Transverse colon (tissue), 4 donors: Measurements from ENCODE around the gene TEKT5. TPM values are rescaled to one million over a fixed set of nuclear protein-coding genes. Genes with fewer than 3 reads are reported as not detected.
"Not testable (repeated sequence)": the region's sequence is repeated elsewhere in the genome, so short reads cannot be mapped to it uniquely, and the experiment has no call there.

Experiments used
- DNase-seq: peaks from one replicate; pipeline ENCODE4 v3.0.0-alpha.2; 2019
- H3K27ac ChIP-seq, 4 donors: fragments of 200-600 bp; sonication (generic); 2 replicates each; pipeline ENCODE4 v1.5.1; 2016 to 2018; ENCODE audit warnings: inconsistent platforms in 4 of 4
- H3K27me3 ChIP-seq: fragments of 200-600 bp; sonication (generic); 2 replicates; pipeline ENCODE4 v1.5.1; 2017; ENCODE audit warnings: inconsistent platforms
- H3K36me3 ChIP-seq, 4 donors: fragments of 200-600 bp; sonication (generic); 2 replicates each; pipeline ENCODE4 v1.5.1; 2017 to 2019; ENCODE audit warnings: inconsistent platforms in 4 of 4
- H3K4me1 ChIP-seq, 4 donors: fragments of 200-600 bp; sonication (generic); 2 replicates each; pipeline ENCODE4 v1.5.1; 2017 to 2020; ENCODE audit warnings: inconsistent platforms in 4 of 4
- H3K4me3 ChIP-seq, 4 donors: fragments of 200-600 bp; sonication (generic); 1 replicate in 1 of 4; 2 replicates in 3 of 4; pipeline versions ENCODE4 v1.5.1 to v1.6.1; 2017 to 2019; ENCODE audit warnings: inconsistent platforms in 4 of 4
- H3K9me3 ChIP-seq, 2 donors: fragments of 200-600 bp; sonication (generic); 2 replicates each; pipeline ENCODE4 v1.5.1; 2017 to 2019; ENCODE audit warnings: inconsistent platforms in 2 of 2
- EP300 ChIP-seq: sonication (generic); formaldehyde crosslinking; IDR thresholded peaks from one replicate; pipeline ENCODE4 v1.6.1; 2017; ENCODE audit warnings: antibody characterized with exemption, low read depth
- POLR2A ChIP-seq: fragments of 450-650 bp; IDR thresholded peaks from one replicate; pipeline ENCODE4 v1.6.1; 2016; ENCODE audit warnings: antibody characterized with exemption, mild to moderate bottlenecking, moderate library complexity
- POLR2AphosphoS5 ChIP-seq, 3 donors: sonication (generic); formaldehyde crosslinking; IDR thresholded peaks; one replicate each; pipeline ENCODE4 v1.6.1; 2016; ENCODE audit warnings: antibody characterized with exemption in 3 of 3
- WGBS, 2 donors: methylation state at CpG; one replicate each; pipeline ENCODE4 v1.1.5; 2018; ENCODE audit warnings: low coverage in 1 of 2; 5-methylcytosine and 5-hydroxymethylcytosine counted together
- in situ Hi-C, 4 donors: fragments of 200-750 bp; cut with MboI; loops; one replicate each; pipeline versions ENCODE4 v1.15.0 to v1.15.1; 2017; ENCODE audit warnings: low sequenced_read_pairs in 3 of 4, low pct_ligation_motif_present in 1 of 4, low pct_unique_long_range_greater_than_20kb in 1 of 4
- intact Hi-C: fragments of 100-400 bp; cut with DNase I; formaldehyde crosslinking; loops from one replicate; pipeline ENCODE4 v1.15.1; 2023; ENCODE audit warnings: low total_unique reads
- total RNA-seq, 4 donors: library from RNA; depleted of rRNA; stranded (reverse); fragments of >200 nt; gene quantifications; one replicate each; pipeline ENCODE4 v1.1.0, GENCODE V29; 2016
- TF ChIP-seq, protein P1 (sequence below), 5 experiments: fragments of 200-600 bp in 3 of 5; fragments of 450-650 bp in 2 of 5; sonication (generic) in 3 of 5; IDR thresholded peaks; 1 replicate in 2 of 5; 2 replicates in 3 of 5; pipeline ENCODE4 v1.5.1; 2016 to 2017; ENCODE audit warnings: antibody characterized with exemption in 5 of 5, inconsistent platforms in 3 of 5, mild to moderate bottlenecking in 2 of 5, moderate library complexity in 1 of 5

Gene TEKT5
- total RNA-seq, 4 donors from 2014 or later, result 2.5 TPM; not detected in 3

DNA sequence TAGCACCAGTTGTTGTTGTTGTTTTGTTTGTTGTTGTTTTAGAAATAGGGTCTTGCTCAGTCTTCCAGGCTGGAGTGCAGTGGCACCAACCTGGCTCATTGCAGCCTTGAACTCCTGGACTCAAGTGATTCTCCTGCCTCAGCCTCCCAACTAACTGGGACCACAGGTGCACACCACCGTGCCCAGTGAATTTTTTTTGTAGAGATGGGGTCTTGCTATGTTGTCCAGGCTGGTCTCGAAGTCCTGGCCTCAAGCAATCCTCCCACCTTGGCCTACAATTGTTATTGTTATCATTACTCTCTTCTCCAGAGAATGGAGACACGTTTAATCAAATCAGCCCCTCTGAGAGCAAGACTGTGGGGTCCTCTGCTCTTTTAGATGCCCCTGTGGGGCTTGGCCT, 71.7 kb downstream of the TEKT5 start:
- TF ChIP-seq EP300, result no peak
- TF ChIP-seq POLR2A, result no peak
- TF ChIP-seq, protein P1, sequence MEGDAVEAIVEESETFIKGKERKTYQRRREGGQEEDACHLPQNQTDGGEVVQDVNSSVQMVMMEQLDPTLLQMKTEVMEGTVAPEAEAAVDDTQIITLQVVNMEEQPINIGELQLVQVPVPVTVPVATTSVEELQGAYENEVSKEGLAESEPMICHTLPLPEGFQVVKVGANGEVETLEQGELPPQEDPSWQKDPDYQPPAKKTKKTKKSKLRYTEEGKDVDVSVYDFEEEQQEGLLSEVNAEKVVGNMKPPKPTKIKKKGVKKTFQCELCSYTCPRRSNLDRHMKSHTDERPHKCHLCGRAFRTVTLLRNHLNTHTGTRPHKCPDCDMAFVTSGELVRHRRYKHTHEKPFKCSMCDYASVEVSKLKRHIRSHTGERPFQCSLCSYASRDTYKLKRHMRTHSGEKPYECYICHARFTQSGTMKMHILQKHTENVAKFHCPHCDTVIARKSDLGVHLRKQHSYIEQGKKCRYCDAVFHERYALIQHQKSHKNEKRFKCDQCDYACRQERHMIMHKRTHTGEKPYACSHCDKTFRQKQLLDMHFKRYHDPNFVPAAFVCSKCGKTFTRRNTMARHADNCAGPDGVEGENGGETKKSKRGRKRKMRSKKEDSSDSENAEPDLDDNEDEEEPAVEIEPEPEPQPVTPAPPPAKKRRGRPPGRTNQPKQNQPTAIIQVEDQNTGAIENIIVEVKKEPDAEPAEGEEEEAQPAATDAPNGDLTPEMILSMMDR (IDR thresholded peaks at IDR 0.05), result no peak
- no peak for TF ChIP-seq POLR2AphosphoS5 (IDR thresholded peaks at IDR 0.05)
- intact Hi-C loops (no loop called here), in situ Hi-C loops (no loop called here)

DNA sequence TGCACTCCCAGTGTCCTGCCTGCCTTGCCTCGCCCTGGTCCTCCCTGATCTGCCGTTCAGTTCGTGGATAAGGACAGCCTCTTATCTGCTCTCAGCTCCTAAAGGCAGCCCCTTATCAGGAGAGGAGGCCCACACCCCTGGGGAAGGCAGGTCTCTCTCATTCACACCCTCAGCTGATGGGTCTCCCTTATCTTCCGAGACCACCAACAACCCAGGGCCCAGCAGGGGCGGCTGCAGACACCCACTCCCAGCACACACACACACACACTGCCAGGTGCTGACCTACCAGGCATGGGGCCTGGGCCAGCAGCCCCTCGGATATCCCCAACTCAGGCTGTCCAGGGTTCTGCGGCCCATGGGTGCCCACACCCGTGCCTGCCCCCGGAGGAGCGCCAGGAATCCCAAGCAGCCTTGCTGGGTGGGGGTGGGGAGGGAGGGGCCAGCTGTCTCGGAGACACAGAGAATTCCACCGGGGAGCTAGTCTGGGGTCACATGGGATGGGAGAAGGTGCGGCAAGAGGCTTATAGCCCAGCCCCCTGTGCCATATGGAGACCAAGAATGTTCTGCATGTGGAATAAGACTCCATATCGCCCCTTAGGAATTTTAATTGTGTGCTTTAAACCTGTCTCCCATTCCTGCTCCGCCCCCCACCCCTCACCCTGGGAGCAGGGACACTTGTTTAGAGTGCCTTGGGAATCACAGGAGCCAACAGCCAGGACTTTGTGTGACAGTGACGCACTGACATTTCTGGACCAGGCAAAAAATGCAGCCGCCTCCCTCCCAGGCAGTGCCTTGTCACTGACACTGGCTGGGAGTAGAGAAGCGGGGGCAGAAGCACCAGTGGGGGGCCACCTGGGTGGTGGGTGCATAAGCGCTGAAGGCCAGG, 72.5 kb downstream of the TEKT5 start:
- in situ Hi-C loops (no loop called here), intact Hi-C loops (no loop called here)
- H3K36me3 ChIP-seq, result no peaks in the 10 kb centered on the region
- no peak overlapping the region for H3K27ac ChIP-seq
- no peak overlapping the region for H3K4me3 ChIP-seq
- DNase-seq, result no peak
- no peak for TF ChIP-seq EP300
- TF ChIP-seq POLR2A, result no peak
- TF ChIP-seq POLR2AphosphoS5 (IDR thresholded peaks at IDR 0.05), result no peak
- TF ChIP-seq, protein P1 (IDR thresholded peaks at IDR 0.05), result no peak
- no peaks in the 10 kb centered on the region for H3K27me3 ChIP-seq
- WGBS, 2 donors, result 51 to 70% methylated on average over 7 to 15 of the region's 19 CpGs
- H3K9me3 ChIP-seq, result no peaks in the 10 kb centered on the region
- H3K4me1 ChIP-seq, result peaks cover 3 to 27% (median 18%) of the 10 kb centered on the region in 4 donors

More for the DNA sequence above, 71.7 kb downstream of the TEKT5 start:
- Histone ChIP-seq H3K4me3 (no peak overlapping the region), H3K4me1 (peaks cover 0 to 19% (median 11%) of the 10 kb centered on the region in 4 donors), H3K27me3 (no peaks in the 10 kb centered on the region), H3K27ac (no peak overlapping the region), H3K36me3 (no peaks in the 10 kb centered on the region), H3K9me3 (no peaks in the 10 kb centered on the region)
- 76 to 77% methylated on average over 3 of the region's 3 CpGs for WGBS, 2 donors
- no peak for DNase-seq

DNA sequence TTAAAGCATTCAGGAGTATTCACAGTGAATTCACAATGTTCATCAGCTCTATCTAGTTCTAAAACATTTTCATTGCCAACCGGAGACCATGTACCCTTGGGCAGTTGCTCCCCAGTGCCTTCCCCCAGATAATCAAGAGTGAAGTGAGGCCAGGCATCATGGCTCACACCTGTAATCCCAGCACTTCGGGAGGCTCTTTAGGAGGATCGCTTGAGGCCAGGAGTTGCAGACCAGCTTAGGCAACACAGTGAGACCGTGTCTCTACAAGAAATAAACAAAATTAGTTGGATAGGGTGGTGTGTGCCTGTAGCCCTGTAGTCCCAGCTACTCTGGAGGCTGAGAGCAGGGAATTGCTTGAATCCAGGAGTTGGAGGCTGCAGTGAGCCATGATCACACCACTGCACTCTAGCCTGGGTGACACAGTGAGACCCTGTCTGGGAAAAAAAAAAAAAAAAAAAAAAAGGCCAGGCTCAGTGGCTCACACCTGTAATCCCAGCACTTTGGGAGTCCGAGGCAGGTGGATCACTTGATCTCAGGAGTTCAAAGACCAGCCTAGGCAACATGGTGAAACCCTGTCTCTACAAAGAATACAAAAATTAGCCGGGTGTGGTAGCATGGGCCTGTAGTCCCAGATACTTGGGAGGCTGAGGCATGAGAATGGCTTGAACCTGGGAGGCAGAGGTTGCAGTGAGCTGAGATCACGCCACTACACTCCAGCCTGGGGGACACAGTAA, 73.3 kb downstream of the TEKT5 start:
- peaks cover 10 to 35% (median 21%) of the 10 kb centered on the region in 4 donors for H3K4me1 ChIP-seq
- H3K27me3 ChIP-seq, intact Hi-C loops, H3K36me3 ChIP-seq, in situ Hi-C loops, H3K4me3 ChIP-seq, DNase-seq, H3K9me3 ChIP-seq, H3K27ac ChIP-seq: not testable (repeated sequence)
- 80% methylated on average over 7 of the region's 7 CpGs; no CpG with 5 or more reads in 1 of the 2 donors for WGBS, 2 donors

DNA sequence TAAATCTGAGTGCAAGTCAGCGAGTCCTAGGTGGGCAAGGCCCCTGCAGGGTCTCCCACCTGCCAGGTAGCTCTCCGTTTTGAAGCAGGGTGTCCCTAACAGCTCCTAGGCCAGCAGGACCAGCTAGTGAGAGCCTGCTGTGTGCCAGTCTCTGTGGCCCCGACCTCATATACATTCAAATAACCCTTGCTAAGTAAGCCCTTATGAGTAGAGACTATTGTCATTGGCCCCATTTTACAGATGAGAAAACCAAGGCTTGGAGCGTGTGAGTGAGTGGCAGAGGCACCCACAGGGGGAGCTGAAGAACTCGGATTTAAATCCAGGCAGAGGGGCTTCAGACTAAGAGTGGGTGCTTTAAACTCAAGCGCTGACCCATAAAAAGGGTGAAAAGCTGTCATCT, 74.6 kb downstream of the TEKT5 start:
- H3K4me3 ChIP-seq, result no peak overlapping the region
- H3K27ac ChIP-seq, result peak overlapping the region in 3 of 4 donors; percentile 42 to 63 (median 43)
- intact Hi-C loops, result no loop called here
- in situ Hi-C loops, result no loop called here
- no peaks in the 10 kb centered on the region for H3K9me3 ChIP-seq
- 80 to 90% methylated on average over 2 to 6 of the region's 6 CpGs for WGBS, 2 donors
- H3K27me3 ChIP-seq, result no peaks in the 10 kb centered on the region
- DNase-seq, result no peak
- H3K4me1 ChIP-seq, result peaks cover 10 to 35% (median 21%) of the 10 kb centered on the region in 4 donors
- TF ChIP-seq POLR2AphosphoS5 (IDR thresholded peaks at IDR 0.05), result no peak
- TF ChIP-seq, protein P1 (IDR thresholded peaks at IDR 0.05), result no peak
- TF ChIP-seq POLR2A, result no peak
- no peak for TF ChIP-seq EP300
- H3K36me3 ChIP-seq, result no peaks in the 10 kb centered on the region
